ENCODE data around the gene CDK5RAP3.
A peak's percentile ranks its signal among the peaks of the same experiment; 100 is the strongest.
"Not testable (repeated sequence)": the region's sequence is repeated elsewhere in the genome, so short reads cannot be mapped to it uniquely, and the experiment has no call there.

The CDK5RAP3 gene, protein sequence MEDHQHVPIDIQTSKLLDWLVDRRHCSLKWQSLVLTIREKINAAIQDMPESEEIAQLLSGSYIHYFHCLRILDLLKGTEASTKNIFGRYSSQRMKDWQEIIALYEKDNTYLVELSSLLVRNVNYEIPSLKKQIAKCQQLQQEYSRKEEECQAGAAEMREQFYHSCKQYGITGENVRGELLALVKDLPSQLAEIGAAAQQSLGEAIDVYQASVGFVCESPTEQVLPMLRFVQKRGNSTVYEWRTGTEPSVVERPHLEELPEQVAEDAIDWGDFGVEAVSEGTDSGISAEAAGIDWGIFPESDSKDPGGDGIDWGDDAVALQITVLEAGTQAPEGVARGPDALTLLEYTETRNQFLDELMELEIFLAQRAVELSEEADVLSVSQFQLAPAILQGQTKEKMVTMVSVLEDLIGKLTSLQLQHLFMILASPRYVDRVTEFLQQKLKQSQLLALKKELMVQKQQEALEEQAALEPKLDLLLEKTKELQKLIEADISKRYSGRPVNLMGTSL

DNA sequence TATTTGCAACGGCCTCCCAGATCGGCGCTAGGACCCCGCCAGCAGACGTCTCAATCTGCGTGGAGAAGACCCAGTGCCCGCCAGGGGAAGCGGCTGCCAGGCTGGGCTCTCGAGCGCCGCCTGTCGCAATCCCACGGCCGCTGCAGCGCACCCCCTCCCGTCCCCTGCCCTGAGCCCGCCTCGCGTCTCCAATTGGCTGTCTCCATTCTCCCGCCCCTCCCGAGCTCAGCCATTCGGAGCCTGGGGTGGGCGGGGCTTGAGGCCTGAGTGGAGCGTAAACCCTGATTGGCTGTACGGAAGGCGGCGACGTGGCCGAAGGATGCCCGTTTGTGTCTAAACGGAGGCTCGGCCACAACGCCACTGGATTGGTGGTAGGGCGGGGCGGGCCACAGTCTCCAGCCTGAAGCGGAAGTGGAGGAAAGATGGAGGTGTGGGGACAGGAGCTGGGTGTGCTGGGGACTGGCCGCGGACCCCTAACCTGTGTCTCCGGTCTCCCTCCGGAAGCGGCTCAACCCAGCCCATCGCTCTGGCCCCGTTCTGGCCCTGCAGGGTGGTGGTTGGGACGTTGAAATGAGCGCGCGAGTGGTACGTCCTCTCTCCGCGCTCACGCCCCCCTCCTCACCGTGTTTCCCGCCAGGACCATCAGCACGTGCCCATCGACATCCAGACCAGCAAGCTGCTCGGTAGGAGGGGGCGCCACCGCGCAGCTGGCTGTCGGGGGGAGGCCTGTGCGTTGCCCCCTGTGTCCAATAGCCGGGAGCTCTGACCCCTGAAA lies at the start of gene CDK5RAP3:
Gene CDK5RAP3 (plus strand): TSS at position 389 of the 775 bp plus-strand sequence. CDS start 34 bp downstream, at position 423.
- peak; percentile 98 for DNase-seq (ENCODE audit: low read depth)

DNA sequence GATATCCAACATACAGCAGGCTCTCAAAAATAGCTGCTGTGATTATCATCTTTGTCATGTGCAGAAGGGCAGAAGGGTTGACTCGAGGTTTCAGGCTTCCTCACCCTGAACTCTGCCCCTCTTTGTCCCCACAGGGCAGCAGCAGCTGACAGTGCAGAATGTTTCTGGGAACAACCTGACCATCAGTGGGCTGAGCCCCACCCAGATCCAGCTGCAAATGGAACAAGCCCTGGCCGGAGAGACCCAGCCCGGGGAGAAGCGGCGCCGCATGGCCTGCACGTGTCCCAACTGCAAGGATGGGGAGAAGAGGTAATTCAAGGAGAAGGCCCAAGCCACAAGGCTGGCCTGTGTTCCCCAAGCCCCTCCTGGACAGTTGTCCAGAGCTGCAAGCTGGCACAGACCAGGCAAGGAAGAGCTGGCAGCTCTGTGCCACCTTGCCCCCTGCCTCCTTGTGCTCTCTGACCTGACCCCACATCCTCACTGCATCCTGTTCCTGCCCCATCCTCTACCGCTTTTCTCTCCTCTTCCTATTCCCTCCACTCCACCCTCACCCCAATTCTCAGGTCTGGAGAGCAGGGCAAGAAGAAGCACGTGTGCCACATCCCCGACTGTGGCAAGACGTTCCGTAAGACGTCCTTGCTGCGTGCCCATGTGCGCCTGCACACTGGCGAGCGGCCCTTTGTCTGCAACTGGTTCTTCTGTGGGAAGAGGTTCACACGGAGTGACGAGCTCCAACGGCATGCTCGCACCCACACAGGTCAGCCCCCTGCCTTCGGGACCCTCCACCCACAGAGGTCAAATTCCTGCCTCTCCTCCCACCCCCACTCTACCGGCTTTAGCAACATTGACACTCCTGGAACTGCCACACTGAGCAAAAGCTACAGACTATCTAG lies 45.9 kb upstream of the CDK5RAP3 start:
- no peak for DNase-seq (ENCODE audit: low read depth)

DNA sequence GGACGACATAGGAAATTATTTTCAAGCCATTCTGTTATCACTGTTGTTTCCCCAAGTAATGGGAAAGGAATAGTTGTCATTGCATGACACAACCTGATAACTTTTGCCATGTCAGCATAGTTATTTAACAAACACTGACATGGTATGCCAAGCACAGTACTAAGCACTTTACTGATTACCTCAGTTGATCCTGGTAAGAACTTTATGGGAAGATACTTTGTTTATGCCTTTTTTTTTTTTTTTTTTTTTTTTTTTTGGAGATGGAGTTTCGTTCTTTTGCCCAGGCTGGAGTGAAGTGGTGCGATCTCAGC lies 45.3 kb upstream of the CDK5RAP3 start:
- DNase-seq (ENCODE audit: low read depth): no peak

DNA sequence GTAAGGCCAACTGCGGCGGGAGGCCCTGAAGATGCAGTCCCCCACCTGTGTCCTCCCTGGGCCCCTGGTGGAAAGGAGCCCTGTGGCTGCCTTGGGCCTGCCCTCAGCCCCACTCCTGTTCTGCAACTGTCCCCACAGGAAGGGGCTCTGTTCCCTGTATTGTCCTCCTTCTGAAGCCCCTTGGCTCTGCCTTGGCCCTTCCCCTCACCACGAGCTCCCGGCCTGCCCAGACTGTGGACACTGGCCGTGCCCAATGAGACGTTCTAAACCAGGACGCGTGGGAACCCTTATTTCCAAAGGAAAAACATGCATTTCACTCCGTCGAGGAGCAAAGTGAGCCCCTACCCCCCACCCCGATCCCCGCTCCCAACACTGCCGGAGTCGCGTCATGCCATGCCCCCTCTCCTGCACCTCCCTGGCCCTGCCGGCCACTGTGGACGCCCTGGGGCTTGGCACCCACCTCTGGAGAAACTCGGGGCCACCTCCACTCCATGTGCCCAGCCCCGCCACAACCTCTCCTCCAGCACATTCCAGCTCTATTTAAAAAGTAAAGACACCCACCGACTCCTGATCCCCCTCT lies 43.0 kb upstream of the CDK5RAP3 start:
- DNase-seq (ENCODE audit: low read depth): no peak

DNA sequence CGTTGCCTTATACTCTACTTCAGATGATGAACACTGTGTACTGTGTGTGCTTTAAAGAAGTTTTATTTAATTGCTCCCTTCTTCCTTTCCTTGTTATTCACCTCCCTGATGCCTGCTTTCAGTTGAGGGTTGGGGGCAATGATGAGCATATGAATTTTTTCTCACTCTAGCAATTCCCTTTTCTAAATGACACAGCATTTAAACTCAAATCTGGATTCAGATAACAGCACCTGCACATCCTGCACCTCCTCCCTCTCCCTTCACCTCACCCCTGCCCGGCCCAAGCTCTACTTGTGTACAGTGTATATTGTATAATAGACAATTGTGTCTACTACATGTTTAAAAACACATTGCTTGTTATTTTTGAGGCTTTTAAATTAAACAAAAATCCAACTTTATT lies 42.5 kb upstream of the CDK5RAP3 start:
- no peak for DNase-seq (ENCODE audit: low read depth)

DNA sequence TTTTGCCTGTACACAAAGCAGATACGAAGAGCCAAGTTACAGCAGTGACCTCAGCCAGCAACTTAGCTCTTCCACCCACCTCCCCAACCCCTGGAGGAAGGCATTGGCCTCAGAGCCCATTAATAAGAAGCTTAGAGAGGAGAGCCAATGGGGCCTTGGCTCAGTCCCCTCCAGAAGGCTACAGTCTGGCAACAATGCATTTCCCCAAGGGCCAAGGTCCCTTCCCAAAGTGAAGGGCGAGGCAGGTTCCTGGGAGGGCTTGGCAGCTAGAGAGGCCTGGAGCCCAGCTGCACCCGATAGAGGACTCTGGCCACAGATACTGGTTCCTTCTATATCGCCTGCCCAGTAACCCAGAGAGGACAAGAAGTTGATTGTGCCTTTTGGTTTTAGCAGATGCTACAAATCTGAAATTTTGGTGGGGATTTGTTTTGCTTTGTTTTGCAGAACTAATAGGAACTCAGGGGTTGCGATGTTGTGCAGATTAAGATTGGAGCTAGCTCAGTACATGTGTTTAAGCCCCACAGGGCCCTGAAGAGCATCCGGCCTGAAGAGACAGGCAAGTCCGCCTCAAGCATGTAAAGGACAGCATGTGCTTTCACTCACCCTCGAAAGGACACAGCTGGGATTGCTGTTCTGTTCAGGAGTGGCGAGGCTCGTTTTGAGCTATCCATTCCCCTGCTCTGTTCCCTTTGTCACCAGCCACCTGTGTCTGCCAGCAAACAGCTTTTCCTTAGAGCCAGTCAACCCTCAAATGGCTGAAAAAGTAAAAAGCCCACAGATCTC lies 41.5 kb upstream of the CDK5RAP3 start:
- DNase-seq (ENCODE audit: low read depth): no peak

DNA sequence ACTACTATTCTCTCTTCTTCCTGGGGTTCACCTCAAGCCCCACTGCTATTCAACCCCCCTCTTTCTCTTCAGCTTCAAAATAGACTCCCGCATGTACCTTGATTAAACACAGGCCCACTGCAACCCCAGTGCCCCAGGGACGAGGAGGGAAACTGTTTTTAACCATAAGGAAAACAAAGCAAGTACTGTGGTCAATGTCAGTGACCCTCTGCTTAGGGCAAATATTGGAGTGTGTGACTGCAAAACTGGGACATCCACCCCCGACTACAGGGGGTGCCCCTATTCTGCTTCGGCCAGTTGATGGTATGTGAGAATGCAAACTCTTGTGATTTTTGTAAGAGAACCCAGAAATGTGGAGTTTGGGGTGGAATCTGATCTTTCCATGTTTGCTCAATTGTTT lies 39.1 kb upstream of the CDK5RAP3 start:
- DNase-seq (ENCODE audit: low read depth): no peak

DNA sequence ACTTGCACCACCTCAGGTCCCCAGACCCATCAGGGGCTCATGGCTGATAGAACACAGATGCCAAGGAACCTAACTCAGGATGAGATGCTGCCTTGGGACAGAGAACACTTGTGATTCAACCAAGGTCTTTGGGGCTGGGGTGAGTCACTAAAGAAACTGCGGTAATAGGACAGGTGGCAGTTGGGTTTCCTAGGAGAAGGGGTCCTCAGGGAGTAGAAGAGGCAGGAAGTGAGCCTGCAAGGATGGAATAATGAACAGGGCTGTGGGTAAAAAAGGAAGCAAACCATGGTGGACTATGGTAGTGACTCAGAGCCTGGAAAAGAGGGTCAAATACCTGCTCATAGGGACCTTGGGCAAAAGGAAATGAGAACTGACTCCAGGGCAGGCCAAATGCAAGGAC lies 36.1 kb upstream of the CDK5RAP3 start:
- DNase-seq (ENCODE audit: low read depth): no peak

DNA sequence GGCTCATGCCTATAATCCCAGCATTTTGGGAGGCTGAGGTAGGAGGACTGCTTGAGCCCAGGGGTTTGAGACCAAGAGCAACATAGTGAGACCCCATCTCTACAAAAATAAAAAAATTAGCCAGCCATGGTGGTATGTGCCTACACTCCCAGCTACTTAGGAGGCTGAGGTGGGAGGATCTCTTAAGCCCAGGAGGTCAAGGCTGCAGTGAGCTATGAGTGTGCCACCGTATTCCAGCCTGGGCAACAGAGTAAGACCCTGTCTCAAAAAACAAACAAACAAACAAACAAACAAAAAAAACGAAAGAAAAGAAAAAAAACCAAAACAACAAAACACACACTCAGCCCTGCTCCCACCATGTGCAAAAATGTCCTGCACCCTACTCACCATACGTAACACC lies 35.4 kb upstream of the CDK5RAP3 start:
- not testable (repeated sequence) for DNase-seq (ENCODE audit: low read depth)

DNA sequence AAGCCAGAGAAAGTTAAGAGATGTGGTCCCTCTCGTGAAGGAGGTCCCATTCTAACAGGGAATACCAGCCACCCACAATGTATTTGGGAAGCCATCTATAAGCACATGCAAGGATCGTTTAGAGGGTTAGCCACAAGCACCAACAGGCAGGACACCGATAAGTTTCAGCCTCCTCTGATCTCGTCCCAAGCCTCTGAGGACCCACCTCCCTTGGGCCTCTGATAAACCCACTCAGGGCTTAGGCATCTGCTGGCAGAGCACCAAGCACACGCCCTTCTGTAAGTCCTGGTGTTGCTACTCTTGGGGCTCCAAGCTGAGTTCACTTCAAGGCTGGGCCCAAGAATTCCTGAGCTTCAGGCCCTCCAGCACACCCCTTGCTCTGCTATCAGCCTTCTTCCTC lies 35.0 kb upstream of the CDK5RAP3 start:
- no peak for DNase-seq (ENCODE audit: low read depth)

DNA sequence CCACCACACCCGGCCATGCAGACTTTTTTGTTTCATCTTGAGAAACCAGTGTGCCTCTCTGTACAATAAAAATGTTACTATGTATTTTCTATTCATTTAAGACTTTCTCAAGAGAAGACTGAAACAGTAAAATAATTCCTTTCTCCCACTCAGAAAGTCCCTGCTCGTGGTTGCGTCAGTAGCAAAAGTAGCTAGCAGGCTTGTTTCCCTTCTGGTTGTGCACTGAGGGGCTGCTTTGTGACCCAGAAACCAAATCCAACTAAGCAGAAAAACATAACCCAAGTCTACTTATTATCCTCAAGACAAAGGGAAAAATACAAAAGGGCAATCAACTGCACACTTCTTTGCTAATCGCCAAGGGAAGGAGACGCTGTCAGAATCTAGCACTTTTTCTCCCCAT lies 33.0 kb upstream of the CDK5RAP3 start:
- DNase-seq (ENCODE audit: low read depth): no peak

DNA sequence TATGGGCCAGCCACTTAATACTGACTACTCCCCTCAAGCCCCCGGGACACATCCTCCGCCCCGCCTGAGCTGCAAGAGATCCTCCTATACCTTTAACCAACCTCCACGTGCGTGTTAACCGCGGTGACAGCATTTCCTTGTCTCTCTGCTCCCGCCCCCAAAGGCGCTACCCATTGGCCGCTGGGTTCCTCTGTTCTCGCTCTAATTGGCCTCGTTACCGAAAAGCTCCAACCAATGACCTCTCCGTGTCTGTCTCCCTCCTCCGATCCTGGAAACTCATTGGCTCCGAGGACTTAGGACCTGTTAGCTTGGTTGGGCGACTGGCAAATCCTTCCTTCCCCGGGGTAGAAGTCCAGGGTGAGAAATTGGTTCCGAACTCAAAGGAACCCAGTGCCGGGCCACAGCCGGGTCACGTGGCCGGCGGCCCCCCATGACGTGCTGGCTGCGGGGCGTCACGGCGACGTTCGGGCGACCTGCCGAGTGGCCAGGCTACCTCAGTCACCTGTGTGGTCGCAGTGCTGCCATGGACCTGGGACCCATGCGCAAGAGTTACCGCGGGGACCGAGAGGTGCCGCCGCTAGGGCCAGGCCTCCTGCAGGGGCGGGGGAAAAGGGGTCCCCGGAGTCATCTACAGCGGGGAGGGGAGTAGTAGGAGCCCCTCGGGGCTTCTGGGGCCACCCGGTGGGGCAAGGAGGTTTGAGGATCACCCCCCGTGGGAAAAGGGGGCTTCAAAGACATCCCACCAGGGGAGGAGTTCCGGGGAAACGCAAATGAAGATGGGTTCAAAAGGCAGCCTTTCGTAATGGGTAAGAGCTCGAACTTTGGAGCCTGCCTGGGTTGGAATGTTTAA lies 29.4 kb upstream of the CDK5RAP3 start, which contains the start of gene PNPO:
Gene PNPO (plus strand): TSS at position 326 of the 850 bp plus-strand sequence. CDS start 105 bp downstream, at position 431.
- peak; percentile 84 for DNase-seq (ENCODE audit: low read depth)

DNA sequence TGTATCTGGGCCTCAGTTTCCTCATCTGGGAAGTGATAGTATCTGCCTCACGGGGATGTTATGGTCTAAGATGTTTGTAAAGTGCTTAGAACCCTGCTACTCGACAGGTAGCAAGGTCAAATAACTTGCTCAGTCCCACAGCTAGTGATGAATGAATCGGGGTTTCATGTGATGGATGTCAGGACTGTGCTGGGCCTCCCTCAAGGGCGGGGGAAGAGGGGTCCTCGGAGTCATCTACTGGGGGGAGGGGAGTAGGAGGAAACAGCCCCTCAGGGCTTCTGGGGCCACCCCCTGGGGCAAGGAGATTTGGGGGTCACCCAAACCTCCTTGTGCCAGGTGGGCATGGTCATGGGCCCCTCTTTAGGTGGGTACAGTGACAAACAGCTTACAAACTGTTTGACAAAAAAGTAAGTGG lies 28.8 kb upstream of the CDK5RAP3 start:
- DNase-seq (ENCODE audit: low read depth): no peak

DNA sequence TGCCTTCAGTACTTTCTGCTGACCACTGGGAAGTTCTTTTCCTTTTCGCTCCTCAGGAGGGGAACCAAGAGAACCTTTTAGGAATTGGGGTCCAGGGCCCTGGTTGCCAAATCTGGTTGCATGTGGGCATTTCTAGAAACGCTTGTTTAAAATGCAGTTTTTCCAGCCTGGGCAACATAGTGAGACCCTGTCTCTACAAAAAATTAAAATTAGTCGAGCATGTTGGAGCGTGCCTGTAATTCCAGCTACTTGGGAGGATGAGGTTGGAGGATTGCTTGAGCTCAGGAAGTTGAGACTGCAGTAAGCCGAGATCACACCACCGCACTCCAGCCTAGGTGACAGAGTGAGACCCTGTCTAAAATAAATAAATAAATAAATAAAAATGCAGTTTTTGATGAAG lies 28.3 kb upstream of the CDK5RAP3 start:
- no peak for DNase-seq (ENCODE audit: low read depth)

DNA sequence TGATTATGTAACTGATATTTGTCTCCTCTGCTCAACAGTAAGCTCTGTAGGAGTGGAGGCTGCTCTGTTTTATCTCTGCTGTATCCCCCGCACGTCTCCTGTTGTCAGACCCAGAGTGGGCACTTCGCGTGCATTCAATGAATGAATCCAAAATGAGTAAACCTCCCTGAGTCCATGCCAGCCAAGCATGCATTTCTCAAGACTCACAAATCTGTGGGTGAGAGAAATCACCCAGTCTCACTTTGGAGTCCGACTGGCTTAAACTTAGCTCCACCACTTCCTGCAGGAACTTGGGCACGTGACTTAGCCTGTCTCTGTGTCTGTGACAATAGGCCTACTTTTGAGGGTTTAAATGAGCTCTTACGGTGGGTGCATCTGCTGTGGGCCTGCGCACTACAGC lies 25.8 kb upstream of the CDK5RAP3 start:
- no peak for DNase-seq (ENCODE audit: low read depth)

DNA sequence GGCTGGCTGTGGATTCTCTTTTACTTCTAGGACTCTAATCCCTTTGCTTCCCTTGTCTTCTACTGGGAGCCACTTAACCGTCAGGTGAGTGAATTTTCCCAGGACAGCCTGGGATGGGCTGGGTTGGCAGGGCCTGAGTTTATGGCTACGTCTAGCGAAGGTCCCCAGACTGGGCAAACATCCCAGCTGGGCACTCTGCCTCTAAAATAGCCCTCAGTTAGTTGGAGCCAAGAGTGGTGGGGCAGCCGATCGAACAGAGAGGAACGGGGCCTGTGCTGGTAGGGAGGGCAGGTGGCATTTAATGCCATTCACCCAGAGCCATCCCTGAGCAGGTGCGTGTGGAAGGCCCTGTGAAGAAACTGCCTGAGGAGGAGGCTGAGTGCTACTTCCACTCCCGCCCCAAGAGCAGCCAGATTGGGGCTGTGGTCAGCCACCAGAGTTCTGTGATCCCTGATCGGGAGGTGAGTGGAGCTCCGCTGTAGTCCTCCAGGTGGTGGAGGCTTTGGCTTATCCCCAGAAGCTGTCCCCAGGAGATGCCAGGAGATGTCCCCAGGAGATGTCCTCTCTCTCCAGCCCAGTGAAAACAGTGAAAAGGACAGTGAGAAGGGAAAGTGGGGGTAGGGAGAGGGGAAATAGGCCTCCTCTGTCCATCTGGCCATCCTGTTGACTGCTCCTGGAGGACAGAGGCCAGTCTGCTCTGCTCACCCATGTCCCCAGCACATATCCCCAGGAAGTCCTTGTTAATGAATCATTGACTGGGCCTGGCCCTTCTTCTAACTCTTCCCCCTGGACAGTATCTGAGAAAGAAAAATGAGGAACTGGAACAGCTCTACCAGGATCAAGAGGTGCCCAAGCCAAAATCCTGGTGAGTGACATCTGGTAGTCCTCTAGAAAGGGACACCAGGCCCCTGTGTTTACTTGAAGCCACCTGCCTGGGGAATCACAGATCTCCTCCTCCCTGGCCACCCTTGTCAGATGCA lies 25.1 kb upstream of the CDK5RAP3 start:
- no peak for DNase-seq (ENCODE audit: low read depth)

DNA sequence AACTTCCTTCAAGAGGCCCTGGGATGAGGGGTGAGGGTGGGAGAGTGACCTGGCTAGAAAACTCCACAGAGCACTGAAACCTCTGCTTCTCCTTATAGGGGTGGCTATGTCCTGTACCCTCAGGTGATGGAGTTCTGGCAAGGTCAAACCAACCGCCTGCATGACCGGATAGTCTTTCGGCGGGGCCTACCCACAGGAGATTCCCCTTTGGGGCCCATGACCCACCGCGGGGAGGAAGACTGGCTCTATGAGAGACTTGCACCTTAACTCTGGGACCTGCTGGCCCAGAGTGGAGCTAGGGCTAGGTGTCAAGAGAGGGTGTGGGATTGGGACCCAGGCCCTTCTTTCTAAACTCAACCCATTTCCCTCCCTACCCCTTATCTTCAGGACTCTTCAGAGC lies 24.4 kb upstream of the CDK5RAP3 start:
- DNase-seq (ENCODE audit: low read depth): no peak

DNA sequence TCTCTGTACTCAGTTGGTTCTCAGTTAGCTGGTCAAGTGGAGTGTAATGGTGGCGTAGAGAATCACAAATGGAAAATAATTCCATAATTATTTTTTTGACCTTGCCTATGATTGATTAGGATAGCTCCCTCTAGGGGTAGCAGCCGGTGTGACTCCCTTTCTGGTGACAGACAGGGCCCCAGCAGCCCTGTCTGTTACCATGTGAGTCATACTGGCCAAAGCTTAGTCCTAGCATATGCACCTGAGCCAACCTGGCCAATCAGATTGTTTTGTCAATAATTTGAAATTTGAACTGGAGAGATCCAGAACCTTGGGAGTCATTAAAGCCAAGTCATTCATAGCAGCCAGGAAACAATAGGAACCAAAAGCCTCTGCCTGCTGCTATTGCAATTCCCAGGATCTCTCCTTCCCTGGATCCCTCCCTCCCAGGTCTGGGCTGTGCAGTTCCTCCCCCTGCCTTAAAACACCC lies 23.9 kb upstream of the CDK5RAP3 start:
- DNase-seq (ENCODE audit: low read depth): peak; percentile 48

Data from activated T-helper 1 cell treated with Interleukin-2 at 50 U/mL for 16 hours (primary cell).